OCI-LY7 (cell line): ENCODE measurements around the gene KCNIP3. TPM values are rescaled to one million over a fixed set of nuclear protein-coding genes. Genes with fewer than 3 reads are reported as not detected.
"Not testable (repeated sequence)": the region's sequence is repeated elsewhere in the genome, so short reads cannot be mapped to it uniquely, and the experiment has no call there.

Experiments used
- BruUV-seq: library from RNA; stranded (reverse); fragments of 400-500 nt; replicated peaks from 2 replicates; lab custom pipeline; 2021; lab: Mats Ljungman, UMichigan
- CTCF ChIA-PET: fragments of 300-600 bp; sonication (Branson Sonifier 250); formaldehyde crosslinking; loops from one replicate; lab custom pipeline; 2022; ENCODE audit warnings: antibody characterized with exemption; ENCODE audit not compliant: unreplicated experiment; lab: Charles Lee
- POLR2A ChIA-PET: fragments of 300-600 bp; sonication (Branson Sonifier 250); formaldehyde crosslinking; loops from one replicate; lab custom pipeline; 2022; ENCODE audit warnings: antibody characterized with exemption; lab: Charles Lee
- DNase-seq: peaks from one replicate; pipeline ENCODE4 v3.0.0-alpha.2; 2015; ENCODE audit warnings: low spot score
- H2AFZ ChIP-seq: fragments of 200-600 bp; sonication (generic), shearing (Covaris generic); 2 replicates; pipeline ENCODE4 v1.6.1; 2014; ENCODE audit warnings: mild to moderate bottlenecking, antibody characterized with exemption, low read length, moderate library complexity
- H3K27ac ChIP-seq: fragments of 200-600 bp; sonication (generic); 2 replicates; pipeline ENCODE4 v1.5.1; 2014; ENCODE audit warnings: mixed run types, low read depth, mild to moderate bottlenecking, moderate library complexity, low read length, inconsistent platforms; ENCODE audit not compliant: poor library complexity, severe bottlenecking
- H3K36me3 ChIP-seq: fragments of 200-600 bp; sonication (generic); 2 replicates; pipeline ENCODE4 v1.6.1; 2014; ENCODE audit warnings: mild to moderate bottlenecking, antibody characterized with exemption, low read length, moderate library complexity, mixed read lengths; ENCODE audit not compliant: insufficient read depth
- H3K4me1 ChIP-seq: fragments of 200-600 bp; sonication (generic); 2 replicates; pipeline ENCODE4 v1.5.1; 2014; ENCODE audit warnings: mild to moderate bottlenecking, low read length; ENCODE audit not compliant: insufficient read depth, poor library complexity, severe bottlenecking
- H3K4me2 ChIP-seq: fragments of 200-600 bp; sonication (generic); 2 replicates; pipeline ENCODE4 v1.6.1; 2014; ENCODE audit warnings: mild to moderate bottlenecking, low read length
- H3K4me3 ChIP-seq: fragments of 200-600 bp; sonication (generic); 2 replicates; pipeline ENCODE4 v1.5.1; 2014; ENCODE audit warnings: mild to moderate bottlenecking, low read depth, low read length; ENCODE audit not compliant: poor library complexity, severe bottlenecking
- H3K79me2 ChIP-seq: fragments of 200-600 bp; sonication (generic); 2 replicates; pipeline ENCODE4 v1.6.1; 2016; ENCODE audit warnings: low read depth, mild to moderate bottlenecking, low read length, moderate library complexity, mixed read lengths; ENCODE audit not compliant: insufficient read depth
- H3K9me2 ChIP-seq: fragments of 200-600 bp; sonication (generic); 2 replicates; pipeline ENCODE4 v1.6.1; 2016; ENCODE audit warnings: mild to moderate bottlenecking, low read length, mixed read lengths; ENCODE audit not compliant: insufficient read depth
- H3K9me3 ChIP-seq: fragments of 200-600 bp; sonication (generic); 2 replicates; pipeline ENCODE4 v1.6.1; 2014; ENCODE audit warnings: mild to moderate bottlenecking, mixed run types, low read length, mixed read lengths
- H4K20me1 ChIP-seq: fragments of 200-600 bp; sonication (generic); 2 replicates; pipeline ENCODE4 v1.6.1; 2014; ENCODE audit warnings: mild to moderate bottlenecking, antibody characterized with exemption, low read length, moderate library complexity, mixed read lengths; ENCODE audit not compliant: insufficient read depth
- EZH2phosphoT487 ChIP-seq: fragments of 200-600 bp; sonication (generic); IDR thresholded peaks from 2 replicates; pipeline ENCODE4 v1.6.1; 2018; ENCODE audit warnings: low read depth, borderline replicate concordance, mild to moderate bottlenecking, mixed run types, antibody characterized with exemption, low read length, moderate library complexity, mixed read lengths
- intact Hi-C: fragments of 100-400 bp; cut with micrococcal nuclease; formaldehyde crosslinking; loops from one replicate; pipeline ENCODE4 v1.10.0; 2022; ENCODE audit not compliant: unreplicated experiment
- total RNA-seq, 2 experiments: library from RNA; depleted of rRNA in 1 of 2; stranded (reverse); fragments of >200 nt in 1 of 2; shearing (Covaris generic) in 1 of 2; gene quantifications; 2 replicates each; pipeline ENCODE4 v1.2.3, GENCODE V29; 2014 to 2022
- TF ChIP-seq, protein P1 (sequence below): fragments of 200-600 bp; sonication (generic); conservative IDR thresholded peaks from 2 replicates; pipeline ENCODE4 v1.5.1; 2014; ENCODE audit warnings: mild to moderate bottlenecking, antibody characterized with exemption, low read length, moderate library complexity, mixed read lengths

Gene KCNIP3
- total RNA-seq, 2 experiments from 2014 or later: not detected

DNA sequence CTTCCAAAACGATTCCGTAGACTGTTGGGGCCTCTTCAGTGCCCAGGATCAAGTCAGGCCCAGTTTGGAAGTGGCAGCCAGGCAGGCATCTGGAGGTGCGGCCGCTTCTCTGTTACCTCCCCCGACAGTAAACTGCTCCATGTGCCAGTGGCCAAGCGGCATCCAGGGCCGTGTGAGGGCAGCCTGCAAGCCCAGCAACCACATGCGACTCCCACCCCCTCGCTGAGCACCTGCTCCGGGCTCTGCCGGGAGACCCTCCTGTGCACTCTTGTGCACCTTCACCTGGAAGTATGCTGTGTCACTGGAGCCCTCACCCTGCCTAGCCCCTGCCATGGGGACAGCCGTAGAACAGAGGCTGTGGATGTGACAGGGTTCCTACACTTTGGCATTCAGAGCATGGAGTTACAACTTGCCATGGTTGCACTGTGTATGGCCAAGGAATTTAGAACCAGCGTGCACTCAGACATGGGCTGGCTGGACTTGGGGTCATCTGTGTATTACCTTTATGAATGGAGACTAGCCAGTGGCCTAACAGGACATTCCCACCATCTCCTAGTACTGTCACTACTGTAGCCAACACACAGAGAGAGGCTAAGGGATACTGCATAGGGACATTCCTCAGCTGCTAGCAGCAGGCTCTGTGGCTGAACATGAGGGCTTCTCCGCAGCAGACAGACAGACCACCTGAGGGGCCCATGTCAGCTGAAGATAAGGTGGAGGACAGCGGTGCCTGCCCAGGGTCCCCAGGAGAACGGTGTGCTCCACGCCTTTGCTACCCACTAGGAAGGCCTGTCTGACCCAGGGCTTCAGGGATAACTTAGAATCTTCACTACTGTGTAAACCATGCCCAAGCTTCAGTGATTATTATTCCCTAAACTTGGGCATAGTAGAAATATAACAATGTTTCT lies 80.3 kb downstream of the KCNIP3 start:
- no peak for TF ChIP-seq EZH2phosphoT487
- TF ChIP-seq, protein P1, sequence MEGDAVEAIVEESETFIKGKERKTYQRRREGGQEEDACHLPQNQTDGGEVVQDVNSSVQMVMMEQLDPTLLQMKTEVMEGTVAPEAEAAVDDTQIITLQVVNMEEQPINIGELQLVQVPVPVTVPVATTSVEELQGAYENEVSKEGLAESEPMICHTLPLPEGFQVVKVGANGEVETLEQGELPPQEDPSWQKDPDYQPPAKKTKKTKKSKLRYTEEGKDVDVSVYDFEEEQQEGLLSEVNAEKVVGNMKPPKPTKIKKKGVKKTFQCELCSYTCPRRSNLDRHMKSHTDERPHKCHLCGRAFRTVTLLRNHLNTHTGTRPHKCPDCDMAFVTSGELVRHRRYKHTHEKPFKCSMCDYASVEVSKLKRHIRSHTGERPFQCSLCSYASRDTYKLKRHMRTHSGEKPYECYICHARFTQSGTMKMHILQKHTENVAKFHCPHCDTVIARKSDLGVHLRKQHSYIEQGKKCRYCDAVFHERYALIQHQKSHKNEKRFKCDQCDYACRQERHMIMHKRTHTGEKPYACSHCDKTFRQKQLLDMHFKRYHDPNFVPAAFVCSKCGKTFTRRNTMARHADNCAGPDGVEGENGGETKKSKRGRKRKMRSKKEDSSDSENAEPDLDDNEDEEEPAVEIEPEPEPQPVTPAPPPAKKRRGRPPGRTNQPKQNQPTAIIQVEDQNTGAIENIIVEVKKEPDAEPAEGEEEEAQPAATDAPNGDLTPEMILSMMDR: no peak
- DNase-seq: no peak
- ChIA-PET POLR2A (no interaction called here), CTCF (no interaction called here)
- H3K9me3 ChIP-seq: no peaks in the 10 kb centered on the region
- no peak overlapping the region for H3K4me2 ChIP-seq
- H4K20me1 ChIP-seq: no peaks in the 10 kb centered on the region
- no peaks in the 10 kb centered on the region for H3K79me2 ChIP-seq
- no peak overlapping the region for H3K27ac ChIP-seq
- BruUV-seq: no TSS peak
- no peaks in the 10 kb centered on the region for H3K36me3 ChIP-seq
- H3K4me3 ChIP-seq: no peak overlapping the region
- H3K4me1 ChIP-seq: no peaks in the 10 kb centered on the region
- no peaks in the 10 kb centered on the region for H3K9me2 ChIP-seq
- intact Hi-C loops: no loop called here
- no peak overlapping the region for H2AFZ ChIP-seq

DNA sequence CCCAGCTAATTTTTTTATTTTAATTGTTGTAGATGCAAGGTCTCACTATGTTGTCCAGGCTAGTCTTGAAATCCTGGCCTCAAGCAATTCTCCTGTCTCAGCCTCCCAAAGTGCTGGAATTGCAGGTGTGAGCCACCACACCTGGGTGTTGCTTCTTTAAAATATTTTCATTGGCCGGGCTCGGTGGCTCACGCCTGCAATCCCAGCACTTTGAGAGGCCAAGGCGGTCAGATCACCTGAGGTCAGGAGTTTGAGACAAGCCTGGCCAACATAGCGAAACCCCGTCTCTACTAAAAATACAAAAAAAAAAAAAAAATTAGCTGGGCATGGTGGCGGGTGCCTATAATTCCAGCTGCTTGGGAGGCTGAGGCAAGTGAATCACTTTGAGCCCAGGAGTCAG lies 81.1 kb downstream of the KCNIP3 start:
- H3K9me3 ChIP-seq, H3K4me2 ChIP-seq, intact Hi-C loops, H2AFZ ChIP-seq, H3K4me1 ChIP-seq, BruUV-seq, H4K20me1 ChIP-seq, H3K36me3 ChIP-seq, H3K4me3 ChIP-seq, H3K79me2 ChIP-seq, H3K9me2 ChIP-seq, CTCF ChIA-PET, H3K27ac ChIP-seq, DNase-seq: not testable (repeated sequence)
- POLR2A ChIA-PET: interaction anchor here (0.6 kb wide), 1 partner anchor 17 kb away, joined by 4 read pairs; no protein-coding TSS in a partner anchor

DNA sequence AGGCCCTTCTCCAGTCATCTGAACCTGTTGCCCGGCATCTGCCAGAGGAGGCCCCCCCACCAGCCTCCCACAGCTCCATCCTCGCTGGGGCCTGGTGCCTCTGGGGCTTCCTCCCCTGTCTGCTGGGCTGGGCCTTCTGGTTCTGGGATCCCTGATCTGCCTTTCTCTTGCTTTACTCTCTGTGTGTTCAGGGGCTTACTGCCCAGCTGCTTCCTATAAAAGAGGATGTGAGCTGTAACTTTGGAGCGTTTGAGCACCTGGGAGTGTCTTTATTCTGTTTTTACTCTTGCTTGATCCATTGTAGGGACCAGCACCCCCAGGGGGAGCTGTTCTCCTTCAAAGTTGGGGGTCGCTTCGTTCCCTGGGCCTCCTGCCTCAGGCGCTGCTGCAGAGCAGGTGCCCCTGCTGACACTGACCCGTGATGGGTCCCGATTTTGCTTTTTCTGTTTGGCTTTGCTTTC lies 82.3 kb downstream of the KCNIP3 start:
- POLR2A ChIA-PET: no interaction called here
- Histone ChIP-seq H3K27ac (no peak overlapping the region), H3K4me1 (no peaks in the 10 kb centered on the region), H4K20me1 (no peaks in the 10 kb centered on the region), H3K4me2 (no peak overlapping the region), H3K36me3 (no peaks in the 10 kb centered on the region), H3K9me2 (no peaks in the 10 kb centered on the region), H2AFZ (no peak overlapping the region), H3K79me2 (no peaks in the 10 kb centered on the region), H3K9me3 (no peaks in the 10 kb centered on the region), H3K4me3 (no peak overlapping the region)
- CTCF ChIA-PET: interaction anchor here (0.8 kb wide), 1 partner anchor 15 kb away, joined by 5 read pairs; no protein-coding TSS in a partner anchor
- peak; percentile 44 for DNase-seq
- TF ChIP-seq EZH2phosphoT487: no peak
- TF ChIP-seq, protein P1: peak; percentile 69
- no TSS peak for BruUV-seq
- intact Hi-C loops: no loop called here
